DND-41 (cell line): ENCODE data around the gene MYBL2.

Experiments
- EZH2 ChIP-seq: IDR thresholded peaks from 3 replicates; pipeline ENCODE4 v1.6.1; 2012; ENCODE audit warnings: borderline replicate concordance, low read depth, mild to moderate bottlenecking, moderate library complexity, low read length, inconsistent platforms; ENCODE audit not compliant: severe bottlenecking
- TF ChIP-seq, protein P1 (sequence below): IDR thresholded peaks from 2 replicates; pipeline ENCODE4 v1.5.1; 2012; ENCODE audit warnings: borderline replicate concordance, low read length, moderate library complexity, mild to moderate bottlenecking; ENCODE audit not compliant: poor library complexity, severe bottlenecking; ENCODE audit errors: extremely low read depth

DNA sequence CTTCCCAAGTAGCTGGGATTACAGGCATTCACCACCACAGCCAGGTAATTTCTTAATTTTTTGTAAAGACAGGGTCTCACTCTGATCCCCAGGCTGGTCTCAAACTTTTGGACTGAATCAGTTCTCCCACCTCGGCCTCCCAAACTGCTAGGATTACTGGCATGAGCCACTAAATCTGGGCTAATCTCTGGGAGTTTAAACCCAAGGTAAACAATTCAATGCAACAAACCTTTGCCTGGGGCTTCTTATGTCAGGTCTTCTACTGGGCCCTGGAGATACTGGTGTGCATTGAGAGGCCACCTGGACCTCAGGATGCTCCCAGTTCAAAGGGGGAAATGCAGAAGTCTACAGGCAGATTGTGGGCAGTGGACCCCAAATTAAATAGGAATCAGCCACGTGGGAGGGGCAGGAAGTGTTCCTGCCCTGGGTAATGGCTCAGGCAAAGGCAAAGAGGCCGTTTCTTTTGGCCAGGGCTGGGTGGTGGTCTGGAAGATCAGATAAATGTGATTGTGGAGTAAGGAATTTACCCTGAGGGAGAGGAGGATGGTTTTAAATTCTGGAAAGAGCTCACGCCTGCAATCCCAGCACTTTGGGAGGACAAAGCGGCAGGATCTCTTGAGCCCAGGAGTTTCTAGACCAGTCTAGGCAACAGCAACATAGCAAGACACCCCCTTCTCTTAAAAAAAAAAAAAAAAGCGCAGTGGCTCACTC lies 1.3 kb upstream of the MYBL2 start:
- TF ChIP-seq, protein P1, sequence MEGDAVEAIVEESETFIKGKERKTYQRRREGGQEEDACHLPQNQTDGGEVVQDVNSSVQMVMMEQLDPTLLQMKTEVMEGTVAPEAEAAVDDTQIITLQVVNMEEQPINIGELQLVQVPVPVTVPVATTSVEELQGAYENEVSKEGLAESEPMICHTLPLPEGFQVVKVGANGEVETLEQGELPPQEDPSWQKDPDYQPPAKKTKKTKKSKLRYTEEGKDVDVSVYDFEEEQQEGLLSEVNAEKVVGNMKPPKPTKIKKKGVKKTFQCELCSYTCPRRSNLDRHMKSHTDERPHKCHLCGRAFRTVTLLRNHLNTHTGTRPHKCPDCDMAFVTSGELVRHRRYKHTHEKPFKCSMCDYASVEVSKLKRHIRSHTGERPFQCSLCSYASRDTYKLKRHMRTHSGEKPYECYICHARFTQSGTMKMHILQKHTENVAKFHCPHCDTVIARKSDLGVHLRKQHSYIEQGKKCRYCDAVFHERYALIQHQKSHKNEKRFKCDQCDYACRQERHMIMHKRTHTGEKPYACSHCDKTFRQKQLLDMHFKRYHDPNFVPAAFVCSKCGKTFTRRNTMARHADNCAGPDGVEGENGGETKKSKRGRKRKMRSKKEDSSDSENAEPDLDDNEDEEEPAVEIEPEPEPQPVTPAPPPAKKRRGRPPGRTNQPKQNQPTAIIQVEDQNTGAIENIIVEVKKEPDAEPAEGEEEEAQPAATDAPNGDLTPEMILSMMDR = no peak
- no peak for TF ChIP-seq EZH2
